Spinal cord (tissue), 10 donors: ENCODE data around the gene EEA1. TPM values are rescaled to one million over a fixed set of nuclear protein-coding genes. Genes with fewer than 3 reads are reported as not detected.

Experiments used
- DNase-seq, 6 donors: peaks; one replicate each; pipeline versions ENCODE4 v3.0.0 to v3.0.0-alpha.2; 2013 to 2015; ENCODE audit warnings: low spot score in 6 of 6, low read depth in 4 of 6
- H3K27ac ChIP-seq: one replicate; pipeline ENCODE4 v1.5.1; 2013; ENCODE audit warnings: low read depth, low read length, control low read depth
- H3K27me3 ChIP-seq: one replicate; pipeline ENCODE4 v1.6.1; 2013; ENCODE audit warnings: low read length; ENCODE audit not compliant: control insufficient read depth, insufficient read depth
- H3K36me3 ChIP-seq: one replicate; pipeline ENCODE4 v1.6.1; 2013; ENCODE audit warnings: low read length; ENCODE audit not compliant: control insufficient read depth, insufficient read depth
- H3K4me1 ChIP-seq: one replicate; pipeline ENCODE4 v1.6.1; 2013; ENCODE audit warnings: low read length; ENCODE audit not compliant: control insufficient read depth, insufficient read depth
- H3K4me3 ChIP-seq: one replicate; pipeline ENCODE4 v1.5.1; 2013; ENCODE audit warnings: low read depth, low read length, control low read depth
- H3K9me3 ChIP-seq: one replicate; pipeline ENCODE4 v1.6.1; 2013; ENCODE audit warnings: low read length; ENCODE audit not compliant: control insufficient read depth, insufficient read depth
- WGBS: methylation state at CpG from one replicate; pipeline ENCODE4 v1.1.5; 2013; ENCODE audit warnings: missing lambda C conversion rate; ENCODE audit not compliant: insufficient coverage; 5-methylcytosine and 5-hydroxymethylcytosine counted together
- polyA plus RNA-seq, 2 donors: library from polyadenylated mRNA; unstranded; fragments of 120-200 nt; gene quantifications; one replicate each; pipeline ENCODE4 v1.2.1, GENCODE V29; 2013; ENCODE audit not compliant: insufficient read length in 2 of 2
- total RNA-seq, 2 donors: library from RNA; depleted of rRNA in 1 of 2; stranded (reverse); fragments of 120-200 nt in 1 of 2; fragments of >200 nt in 1 of 2; gene quantifications; one replicate each; pipeline versions ENCODE4 v1.2.3 to v1.2.4, GENCODE V29; 2013 to 2014
- donor health status: healthy.

EEA1 gene
- total and polyA plus RNA-seq, 4 donors: 10.4 to 31.9 (median 19.4) TPM

GRCh38 chr12:92733181-92733580 is 195.9 kb downstream of the EEA1 start:
- no peaks in the 10 kb centered on the region for H3K9me3 ChIP-seq
- DNase-seq: peak in 1 of 6 donors; percentile 77
- H3K27ac ChIP-seq: no peak overlapping the region
- H3K4me1 ChIP-seq: peaks cover 14% of the 10 kb centered on the region
- no peaks in the 10 kb centered on the region for H3K36me3 ChIP-seq
- 80% methylated on average over 1 of the region's 6 CpGs for whole genome bisulfite sequencing
- H3K4me3 ChIP-seq: no peak overlapping the region
- H3K27me3 ChIP-seq: no peaks in the 10 kb centered on the region

- no peak overlapping the region for H3K4me3 ChIP-seq
Observed at GRCh38 chr12:92732716-92733115, 196.4 kb downstream of the EEA1 start.

GRCh38 chr12:92732216-92732615 is 196.9 kb downstream of the EEA1 start:
- no CpG with 5 or more reads among the region's 5 CpGs for WGBS

More at GRCh38 chr12:92732716-92733115, 196.4 kb downstream of the EEA1 start:
- H3K27ac ChIP-seq: no peak overlapping the region
- 41% methylated on average over 5 of the region's 6 CpGs for WGBS
- no peaks in the 10 kb centered on the region for H3K36me3 ChIP-seq
- H3K27me3 ChIP-seq: no peaks in the 10 kb centered on the region
- no peaks in the 10 kb centered on the region for H3K9me3 ChIP-seq
- DNase-seq: peak in 1 of 6 donors; percentile 84
- peaks cover 14% of the 10 kb centered on the region for H3K4me1 ChIP-seq

DNA sequence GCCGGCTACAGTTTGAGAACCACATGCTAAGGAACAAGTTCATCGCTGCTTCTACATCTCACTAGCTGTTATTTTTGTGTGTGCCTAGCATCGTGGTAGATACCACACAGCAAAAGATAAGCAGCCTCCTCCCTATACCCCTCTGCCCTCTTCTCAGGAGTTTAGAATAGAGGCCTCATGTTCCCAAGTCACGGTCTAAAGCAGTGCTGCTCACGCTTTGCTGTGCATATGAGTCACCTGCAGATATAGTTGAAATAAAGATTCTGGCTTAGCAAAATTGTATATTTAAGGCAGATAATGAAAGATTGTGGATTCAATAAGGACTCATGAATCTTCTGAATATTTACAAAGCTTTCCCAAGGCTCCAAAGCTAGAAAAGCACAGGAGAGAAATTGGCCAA is 198.3 kb downstream of the EEA1 start:
- Histone ChIP-seq H3K27ac (no peak overlapping the region), H3K4me1 (peaks cover 14% of the 10 kb centered on the region), H3K4me3 (no peak overlapping the region), H3K27me3 (no peaks in the 10 kb centered on the region), H3K9me3 (no peaks in the 10 kb centered on the region), H3K36me3 (no peaks in the 10 kb centered on the region)
- DNase-seq: no peak
- whole genome bisulfite sequencing: 93% methylated on average over 3 of the region's 5 CpGs

More at GRCh38 chr12:92732216-92732615, 196.9 kb downstream of the EEA1 start:
- H3K4me1 ChIP-seq: peaks cover 14% of the 10 kb centered on the region
- H3K4me3 ChIP-seq: no peak overlapping the region
- no peaks in the 10 kb centered on the region for H3K27me3 ChIP-seq
- H3K27ac ChIP-seq: no peak overlapping the region
- H3K9me3 ChIP-seq: no peaks in the 10 kb centered on the region
- peak in 5 of 6 donors; percentile 15 to 93 (median 46) for DNase-seq
- H3K36me3 ChIP-seq: no peaks in the 10 kb centered on the region

- no CpG with 5 or more reads among the region's 1 CpG for WGBS
- DNase-seq: no peak
- no peaks in the 10 kb centered on the region for H3K36me3 ChIP-seq
- H3K9me3 ChIP-seq: no peaks in the 10 kb centered on the region
- H3K27me3 ChIP-seq: no peaks in the 10 kb centered on the region
- peaks cover 12% of the 10 kb centered on the region for H3K4me1 ChIP-seq
- H3K4me3 ChIP-seq: no peak overlapping the region
- no peak overlapping the region for H3K27ac ChIP-seq
Observed at GRCh38 chr12:92729773-92730305, 199.3 kb downstream of the EEA1 start.

DNA sequence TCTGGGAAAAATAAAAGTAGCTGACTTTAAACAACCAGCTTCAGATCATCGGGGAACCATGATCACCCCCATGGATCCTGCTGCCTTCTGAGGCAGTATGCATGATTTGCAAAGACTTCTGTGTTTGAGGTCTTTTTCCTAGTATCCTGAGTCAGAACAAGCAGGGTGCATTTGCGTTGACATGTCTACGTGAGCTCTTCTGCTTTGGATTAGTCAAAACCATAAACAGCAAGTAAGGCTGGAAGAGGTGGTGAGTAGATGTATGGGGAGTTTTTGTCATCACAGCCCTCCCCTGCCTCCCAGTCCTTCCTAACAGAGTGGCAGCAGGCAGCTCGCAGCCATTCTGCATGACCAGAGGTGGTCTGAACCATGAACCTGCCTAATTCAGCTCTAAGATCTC is 202.2 kb downstream of the EEA1 start:
- Histone ChIP-seq H3K4me1 (peaks cover 4% of the 10 kb centered on the region), H3K27me3 (no peaks in the 10 kb centered on the region), H3K9me3 (no peaks in the 10 kb centered on the region), H3K27ac (no peak overlapping the region), H3K36me3 (no peaks in the 10 kb centered on the region), H3K4me3 (no peak overlapping the region)
- DNase-seq: no peak
- 100% methylated on average over 1 of the region's 4 CpGs for WGBS

DNA sequence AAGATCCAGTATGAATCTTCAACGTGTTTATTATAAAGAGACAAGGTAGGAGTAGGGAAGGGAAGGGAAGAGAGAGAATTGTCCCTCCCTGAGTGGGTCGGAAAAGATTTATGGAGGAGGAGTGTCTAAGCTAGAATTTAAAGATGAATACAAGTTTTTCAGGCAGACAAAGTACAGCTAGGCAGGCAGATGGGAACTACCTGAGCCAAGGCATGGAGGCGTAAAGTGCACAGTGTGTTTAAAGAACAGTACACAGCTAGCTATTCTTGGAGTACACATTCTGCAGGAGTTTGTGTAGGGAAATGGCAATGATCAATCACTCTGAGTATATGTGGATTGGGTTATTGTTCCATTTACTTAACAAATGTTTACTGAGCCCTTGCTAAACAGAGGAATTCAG is 206.2 kb downstream of the EEA1 start:
- DNase-seq: no peak

DNA sequence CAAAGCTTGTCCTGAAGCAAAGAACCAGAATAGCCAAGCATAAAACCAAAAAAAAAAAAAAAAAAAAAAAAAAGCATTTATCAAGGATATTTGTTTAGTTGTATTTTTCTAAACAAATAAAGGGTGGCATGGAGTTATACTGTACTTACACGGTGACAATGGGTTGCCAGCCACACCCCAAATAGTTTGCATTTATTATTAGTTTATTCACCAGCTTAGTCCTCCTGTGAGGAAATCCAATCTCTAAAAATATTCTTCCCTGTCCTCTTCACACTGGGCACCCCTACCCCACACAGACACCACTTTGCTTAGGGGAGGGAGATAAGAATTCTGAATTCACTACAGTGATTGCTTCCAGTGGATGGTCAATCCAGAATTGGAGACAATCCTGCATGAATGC is 207.4 kb downstream of the EEA1 start:
- Histone ChIP-seq H3K27ac (no peak overlapping the region), H3K4me3 (no peak overlapping the region)
- no CpG with 5 or more reads among the region's 1 CpG for WGBS

More for the DNA sequence above, 206.2 kb downstream of the EEA1 start:
- H3K27me3 ChIP-seq: no peaks in the 10 kb centered on the region
- no peaks in the 10 kb centered on the region for H3K36me3 ChIP-seq
- no peaks in the 10 kb centered on the region for H3K9me3 ChIP-seq
- WGBS: 73% methylated on average over 3 of the region's 3 CpGs
- no peak overlapping the region for H3K4me3 ChIP-seq
- no peak overlapping the region for H3K27ac ChIP-seq
- no peaks in the 10 kb centered on the region for H3K4me1 ChIP-seq

GRCh38 chr12:92721130-92721529 is 208.0 kb downstream of the EEA1 start:
- no peak for DNase-seq
- H3K27me3 ChIP-seq: no peaks in the 10 kb centered on the region
- no peaks in the 10 kb centered on the region for H3K4me1 ChIP-seq
- no peak overlapping the region for H3K4me3 ChIP-seq
- H3K27ac ChIP-seq: no peak overlapping the region
- H3K36me3 ChIP-seq: no peaks in the 10 kb centered on the region
- 81% methylated on average over 6 of the region's 8 CpGs for WGBS
- no peaks in the 10 kb centered on the region for H3K9me3 ChIP-seq

More for the DNA sequence above, 207.4 kb downstream of the EEA1 start:
- H3K27me3 ChIP-seq: no peaks in the 10 kb centered on the region
- no peak for DNase-seq
- no peaks in the 10 kb centered on the region for H3K4me1 ChIP-seq
- H3K36me3 ChIP-seq: no peaks in the 10 kb centered on the region
- H3K9me3 ChIP-seq: no peaks in the 10 kb centered on the region
